ENCODE results near the gene CSTF2T.

CSTF2T gene

GRCh38 chr10:51653025-51653424 lies 46.4 kb downstream of the CSTF2T start:
- in situ Hi-C loops (cut with MboI; ENCODE audit: low sequenced_read_pairs) = no loop called here

- in situ Hi-C loops (cut with MboI; ENCODE audit: low sequenced_read_pairs) = no loop called here
Observed at GRCh38 chr10:51651063-51651462, 48.3 kb downstream of the CSTF2T start.

GRCh38 chr10:51649064-51649463 lies 50.3 kb downstream of the CSTF2T start:
- in situ Hi-C loops (cut with MboI; ENCODE audit: low sequenced_read_pairs) = no loop called here
